ENCODE measurements around the gene BRD4. TPM values are rescaled to one million over a fixed set of nuclear protein-coding genes. Genes with fewer than 3 reads are reported as not detected.

BRD4 gene
- total and polyA plus RNA-seq, 2 of the 13 experiments (the other 11 are each of a cell fraction or from before 2014, with no cell fraction given): 10.5 to 11.4 TPM

- no peak for TF ChIP-seq CTCF (CRISPR knock-in tag; IDR thresholded peaks at IDR 0.05)
- no peak for TF ChIP-seq LRRFIP1 (CRISPR knock-in tag; conservative IDR thresholded peaks at IDR 0.05)
- peak; percentile 53; the same call in 1 of the 2 replicates for TF ChIP-seq ELF3 (CRISPR knock-in tag; IDR thresholded peaks at IDR 0.05)
- TF ChIP-seq ZBTB14 (CRISPR knock-in tag; IDR thresholded peaks at IDR 0.05): peak; percentile 58
- no peak for TF ChIP-seq NRL (CRISPR knock-in tag; IDR thresholded peaks at IDR 0.05; ENCODE audit: borderline replicate concordance)
- peak; percentile 99 for TF ChIP-seq THAP11 (CRISPR knock-in tag; IDR thresholded peaks at IDR 0.05)
- 0 out of 2 replicates have a peak, but pooled peaks have one; percentile 55 for TF ChIP-seq RFXANK (CRISPR knock-in tag; IDR thresholded peaks at IDR 0.05)
- TF ChIP-seq ZNF850 (CRISPR knock-in tag; conservative IDR thresholded peaks at IDR 0.05): no peak
- no peak for TF ChIP-seq SMARCC2 (IDR thresholded peaks at IDR 0.05)
- TF ChIP-seq SOX5 (CRISPR knock-in tag; IDR thresholded peaks at IDR 0.05; ENCODE audit: borderline replicate concordance): no peak; the same call in 1 of the 2 replicates
- TF ChIP-seq ZNF232 (CRISPR knock-in tag; IDR thresholded peaks at IDR 0.05; ENCODE audit: borderline replicate concordance): peak; percentile 35; the same call in 1 of the 2 replicates
- no peak; the same call in 1 of the 2 replicates for TF ChIP-seq ZNF367 (CRISPR knock-in tag; IDR thresholded peaks at IDR 0.05; ENCODE audit: borderline replicate concordance)
- TF ChIP-seq BORCS8-MEF2B (CRISPR knock-in tag; IDR thresholded peaks at IDR 0.05): no peak
- TF ChIP-seq ZNF704 (CRISPR knock-in tag; IDR thresholded peaks at IDR 0.05; ENCODE audit: borderline replicate concordance): no peak
- TF ChIP-seq HOXA5 (CRISPR knock-in tag; IDR thresholded peaks at IDR 0.05): no peak; the same call in 1 of the 2 replicates
- TF ChIP-seq DDIT3 (CRISPR knock-in tag; IDR thresholded peaks at IDR 0.05): no peak
- TF ChIP-seq ZKSCAN1 (IDR thresholded peaks at IDR 0.05; ENCODE audit: low read length): no peak
- TF ChIP-seq ZIK1 (CRISPR knock-in tag; IDR thresholded peaks at IDR 0.05; ENCODE audit: borderline replicate concordance, low read depth): no peak; the same call in 1 of the 2 replicates
- TF ChIP-seq MAF1 (CRISPR knock-in tag; IDR thresholded peaks at IDR 0.05; ENCODE audit: borderline replicate concordance): no peak; the same call in 1 of the 2 replicates
- TF ChIP-seq MIXL1 (CRISPR knock-in tag; IDR thresholded peaks at IDR 0.05): peak; percentile 50; the same call in 1 of the 2 replicates
- no peak for TF ChIP-seq IRF1 (CRISPR knock-in tag; IDR thresholded peaks at IDR 0.05; ENCODE audit: low read depth)
Observed at GRCh38 chr19:15379083-15379998, 47.0 kb upstream of the BRD4 start, which contains the start of gene AKAP8 (continued).
